ENCODE measurements around the gene TMEM134. TPM values are rescaled to one million over a fixed set of nuclear protein-coding genes. Genes with fewer than 3 reads are reported as not detected.

Gene TMEM134
- total and polyA plus RNA-seq, 10 of the 15 experiments (the other 5 are each of a cell fraction or from before 2014, with no cell fraction given): 1.6 to 93.8 (median 27.8) TPM

DNA sequence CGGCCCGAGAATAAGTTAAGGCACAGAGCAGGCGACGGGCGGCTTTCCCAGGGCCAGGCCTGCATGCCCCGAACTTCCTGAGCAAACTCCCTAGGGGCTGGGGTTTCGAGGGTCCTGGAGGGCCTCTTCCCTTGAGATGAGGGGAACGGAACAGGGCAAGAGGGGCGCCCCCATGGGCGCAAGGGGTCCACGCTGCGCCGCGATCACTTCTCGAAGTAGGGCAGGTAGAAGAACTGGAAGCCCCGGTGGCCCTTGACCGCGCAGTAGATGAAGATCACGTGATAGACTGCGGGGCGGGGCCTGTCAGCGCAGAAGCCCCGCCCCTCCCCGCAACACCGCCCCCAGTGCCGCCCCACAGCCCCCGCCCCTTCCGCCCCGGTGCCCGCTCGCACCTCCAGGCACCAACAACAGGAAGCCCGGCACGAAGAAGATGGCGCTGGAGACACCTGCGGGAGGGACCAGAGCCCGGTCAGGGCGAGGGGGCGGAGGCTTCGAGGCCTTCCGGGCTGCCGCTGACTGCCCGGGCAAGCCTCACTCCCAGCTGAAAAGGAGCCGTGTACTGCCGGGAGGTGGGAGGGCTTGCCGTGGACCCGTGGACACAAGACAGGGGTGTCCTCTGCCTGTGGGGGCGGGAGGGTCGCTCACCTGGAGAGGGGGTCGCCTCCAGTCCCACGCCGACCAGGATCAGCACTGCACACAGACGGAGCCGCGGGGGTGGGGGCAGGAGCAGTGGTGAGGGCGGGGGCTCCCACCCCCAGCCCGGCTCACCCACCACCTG is 4.5 kb downstream of the TMEM134 start (continued):
- TF ChIP-seq NFYB (IDR thresholded peaks at IDR 0.05; ENCODE audit: insufficient read depth, low read depth, low read length) (no peak), SIX5 (IDR thresholded peaks at IDR 0.05; ENCODE audit: low read depth, low read length, severe bottlenecking) (no peak), SMC3 (IDR thresholded peaks at IDR 0.05; ENCODE audit: borderline replicate concordance, low read length) (no peak), EP300 (IDR thresholded peaks at IDR 0.05; ENCODE audit: borderline replicate concordance in 1 of 2, control insufficient read depth in 1 of 2, low read depth in 2 of 2, low read length in 2 of 2) (no peak), HDAC6 (IDR thresholded peaks at IDR 0.05; ENCODE audit: unreplicated experiment) (no peak), ESRRA (IDR thresholded peaks at IDR 0.05; ENCODE audit: low read length) (no peak), MTA3 (IDR thresholded peaks at IDR 0.05; ENCODE audit: borderline replicate concordance, low read length) (no peak), CREM (IDR thresholded peaks at IDR 0.05; ENCODE audit: low read depth) (no peak), BHLHE40 (IDR thresholded peaks at IDR 0.05; ENCODE audit: borderline replicate concordance in 1 of 2, low read depth in 2 of 2, low read length in 1 of 2) (peak; percentile 46 to 82; a peak in 3 of 4 replicates), NFXL1 (IDR thresholded peaks at IDR 0.05; ENCODE audit: borderline replicate concordance) (no peak), ZZZ3 (IDR thresholded peaks at IDR 0.05; ENCODE audit: control insufficient read depth, insufficient read length, low read depth) (no peak), REST (IDR thresholded peaks at IDR 0.05; ENCODE audit: low read depth, low read length) (no peak), RAD21 (IDR thresholded peaks at IDR 0.05; ENCODE audit: insufficient read depth, low read depth, low read length) (no peak), NR2C1 (IDR thresholded peaks at IDR 0.05) (peak; percentile 56), HSF1 (IDR thresholded peaks at IDR 0.05; ENCODE audit: low read depth, low read length) (no peak), TBL1XR1 (IDR thresholded peaks at IDR 0.05; ENCODE audit: low read depth, low read length) (no peak), YY1 (IDR thresholded peaks at IDR 0.05; ENCODE audit: low read depth, low read length) (peak; percentile 93)
- TF ChIP-seq, protein P1, sequence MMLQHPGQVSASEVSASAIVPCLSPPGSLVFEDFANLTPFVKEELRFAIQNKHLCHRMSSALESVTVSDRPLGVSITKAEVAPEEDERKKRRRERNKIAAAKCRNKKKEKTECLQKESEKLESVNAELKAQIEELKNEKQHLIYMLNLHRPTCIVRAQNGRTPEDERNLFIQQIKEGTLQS (IDR thresholded peaks at IDR 0.05; ENCODE audit: borderline replicate concordance, extremely low read depth, low read depth, low read length): no peak; the same call in 1 of the 2 replicates
- TF ChIP-seq, protein P2, sequence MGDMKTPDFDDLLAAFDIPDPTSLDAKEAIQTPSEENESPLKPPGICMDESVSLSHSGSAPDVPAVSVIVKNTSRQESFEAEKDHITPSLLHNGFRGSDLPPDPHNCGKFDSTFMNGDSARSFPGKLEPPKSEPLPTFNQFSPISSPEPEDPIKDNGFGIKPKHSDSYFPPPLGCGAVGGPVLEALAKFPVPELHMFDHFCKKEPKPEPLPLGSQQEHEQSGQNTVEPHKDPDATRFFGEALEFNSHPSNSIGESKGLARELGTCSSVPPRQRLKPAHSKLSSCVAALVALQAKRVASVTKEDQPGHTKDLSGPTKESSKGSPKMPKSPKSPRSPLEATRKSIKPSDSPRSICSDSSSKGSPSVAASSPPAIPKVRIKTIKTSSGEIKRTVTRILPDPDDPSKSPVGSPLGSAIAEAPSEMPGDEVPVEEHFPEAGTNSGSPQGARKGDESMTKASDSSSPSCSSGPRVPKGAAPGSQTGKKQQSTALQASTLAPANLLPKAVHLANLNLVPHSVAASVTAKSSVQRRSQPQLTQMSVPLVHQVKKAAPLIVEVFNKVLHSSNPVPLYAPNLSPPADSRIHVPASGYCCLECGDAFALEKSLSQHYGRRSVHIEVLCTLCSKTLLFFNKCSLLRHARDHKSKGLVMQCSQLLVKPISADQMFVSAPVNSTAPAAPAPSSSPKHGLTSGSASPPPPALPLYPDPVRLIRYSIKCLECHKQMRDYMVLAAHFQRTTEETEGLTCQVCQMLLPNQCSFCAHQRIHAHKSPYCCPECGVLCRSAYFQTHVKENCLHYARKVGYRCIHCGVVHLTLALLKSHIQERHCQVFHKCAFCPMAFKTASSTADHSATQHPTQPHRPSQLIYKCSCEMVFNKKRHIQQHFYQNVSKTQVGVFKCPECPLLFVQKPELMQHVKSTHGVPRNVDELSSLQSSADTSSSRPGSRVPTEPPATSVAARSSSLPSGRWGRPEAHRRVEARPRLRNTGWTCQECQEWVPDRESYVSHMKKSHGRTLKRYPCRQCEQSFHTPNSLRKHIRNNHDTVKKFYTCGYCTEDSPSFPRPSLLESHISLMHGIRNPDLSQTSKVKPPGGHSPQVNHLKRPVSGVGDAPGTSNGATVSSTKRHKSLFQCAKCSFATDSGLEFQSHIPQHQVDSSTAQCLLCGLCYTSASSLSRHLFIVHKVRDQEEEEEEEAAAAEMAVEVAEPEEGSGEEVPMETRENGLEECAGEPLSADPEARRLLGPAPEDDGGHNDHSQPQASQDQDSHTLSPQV (IDR thresholded peaks at IDR 0.05): no peak

All from GM12878 (cell line).